HepG2 (cell line): ENCODE results near the gene BTBD1. TPM values are rescaled to one million over a fixed set of nuclear protein-coding genes. Genes with fewer than 3 reads are reported as not detected.

ENCODE experiments used
- CBX1 ChIP-seq: IDR thresholded peaks from one replicate; pipeline ENCODE4 v1.6.1; 2016; ENCODE audit warnings: antibody characterized with exemption, low read depth
- CBX2 ChIP-seq, 2 experiments: fragments of 200-600 bp in 1 of 2; sonication (generic); formaldehyde crosslinking in 1 of 2; IDR thresholded peaks; 2 replicates each; pipeline versions ENCODE4 v1.7.0 to v1.8.1; 2018 to 2022; ENCODE audit warnings: low read depth in 2 of 2, low read length in 1 of 2, mild to moderate bottlenecking in 1 of 2, missing genetic modification reagents in 1 of 2
- HDAC1 ChIP-seq: sonication (generic); formaldehyde crosslinking; IDR thresholded peaks from 2 replicates; pipeline ENCODE4 v1.5.1; 2020; ENCODE audit warnings: mild to moderate bottlenecking, missing genetic modification reagents
- KDM4B ChIP-seq: sonication (generic); formaldehyde crosslinking; IDR thresholded peaks from 2 replicates; pipeline ENCODE4 v1.4.0; 2020; ENCODE audit warnings: missing genetic modification reagents
- MAZ ChIP-seq, 2 experiments: sonication (generic) in 1 of 2; formaldehyde crosslinking in 1 of 2; IDR thresholded peaks; 2 replicates each; pipeline versions ENCODE4 v1.5.0 to v1.6.1; 2012 to 2020; ENCODE audit warnings: low read depth in 2 of 2, mild to moderate bottlenecking in 2 of 2, borderline replicate concordance in 1 of 2, improper control_type of control experiment in 1 of 2, low read length in 1 of 2, missing genetic modification reagents in 1 of 2, moderate library complexity in 1 of 2
- MED13 ChIP-seq: sonication (generic); formaldehyde crosslinking; IDR thresholded peaks from 2 replicates; pipeline ENCODE4 v1.5.0; 2020; ENCODE audit warnings: missing genetic modification reagents
- RELA ChIP-seq: sonication (generic); formaldehyde crosslinking; IDR thresholded peaks from 2 replicates; pipeline ENCODE4 v1.4.0; 2020; ENCODE audit warnings: missing genetic modification reagents
- RNF2 ChIP-seq: fragments of 450-650 bp; conservative IDR thresholded peaks from 2 replicates; pipeline ENCODE4 v1.6.1; 2016; ENCODE audit warnings: low read depth
- SMAD9 ChIP-seq: sonication (generic); formaldehyde crosslinking; IDR thresholded peaks from 2 replicates; pipeline ENCODE4 v1.5.1; 2020; ENCODE audit warnings: mild to moderate bottlenecking, missing genetic modification reagents
- ZFP37 ChIP-seq: sonication (generic); formaldehyde crosslinking; IDR thresholded peaks from 2 replicates; pipeline ENCODE4 v1.4.0; 2020; ENCODE audit warnings: missing genetic modification reagents, borderline replicate concordance
- ZNF33B ChIP-seq: sonication (generic); formaldehyde crosslinking; IDR thresholded peaks from 2 replicates; pipeline ENCODE4 v1.5.1; 2020; ENCODE audit warnings: mild to moderate bottlenecking, missing genetic modification reagents
- ZNF451 ChIP-seq: sonication (generic); formaldehyde crosslinking; IDR thresholded peaks from 2 replicates; pipeline ENCODE4 v1.5.0; 2020; ENCODE audit warnings: mild to moderate bottlenecking, missing genetic modification reagents
- ZNF737 ChIP-seq: sonication (generic); formaldehyde crosslinking; IDR thresholded peaks from 2 replicates; pipeline ENCODE4 v1.5.0; 2020; ENCODE audit warnings: missing genetic modification reagents, mild to moderate bottlenecking, borderline replicate concordance
- ZNF792 ChIP-seq: IDR thresholded peaks from 2 replicates; pipeline ENCODE4 v1.6.1; 2016
- polyA plus RNA-seq, 8 experiments: library from polyadenylated mRNA; depleted of rRNA in 3 of 8; stranded (reverse) in 7 of 8; unstranded in 1 of 8; fragments of >200 nt; fragmentation: Illumina TruSeq in 4 of 8; extraction: Trizol in 4 of 8; gene quantifications; 2 replicates each; pipeline versions ENCODE4 v1.2.1 to v1.2.3, GENCODE V29; 2011 to 2016; ENCODE audit warnings: low read depth in 4 of 8, missing spikeins in 1 of 8, mixed read lengths in 1 of 8; ENCODE audit not compliant: insufficient read depth in 1 of 8
- total RNA-seq, 5 experiments: library from RNA; depleted of rRNA; stranded (reverse); fragments of >200 nt; fragmentation: Illumina TruSeq; extraction: Trizol; gene quantifications; 2 replicates each; pipeline ENCODE4 v1.2.3, GENCODE V29; 2016; ENCODE audit warnings: low read depth in 1 of 5
- TF ChIP-seq, protein P1 (sequence below): IDR thresholded peaks from 2 replicates; pipeline ENCODE4 v1.6.1; 2016; ENCODE audit warnings: missing compliant biosample characterization, missing genetic modification reagents, borderline replicate concordance
- TF ChIP-seq, protein P2 (sequence below): sonication (generic); formaldehyde crosslinking; IDR thresholded peaks from 2 replicates; pipeline ENCODE4 v1.8.1; 2023; ENCODE audit warnings: mild to moderate bottlenecking, missing genetic modification reagents, borderline replicate concordance
- TF ChIP-seq, protein P3 (sequence below), 2 experiments: fragments of 450-650 bp in 1 of 2; sonication (generic) in 1 of 2; formaldehyde crosslinking in 1 of 2; IDR thresholded peaks; 2 replicates each; pipeline versions ENCODE4 v1.6.1 to v1.8.0; 2016 to 2022; ENCODE audit warnings: antibody characterized with exemption in 1 of 2, mild to moderate bottlenecking in 1 of 2, missing genetic modification reagents in 1 of 2

Gene BTBD1
- total and polyA plus RNA-seq, 2 of the 13 experiments (the other 11 are each of a cell fraction or from before 2014, with no cell fraction given), result 32.1 to 53.9 TPM

DNA sequence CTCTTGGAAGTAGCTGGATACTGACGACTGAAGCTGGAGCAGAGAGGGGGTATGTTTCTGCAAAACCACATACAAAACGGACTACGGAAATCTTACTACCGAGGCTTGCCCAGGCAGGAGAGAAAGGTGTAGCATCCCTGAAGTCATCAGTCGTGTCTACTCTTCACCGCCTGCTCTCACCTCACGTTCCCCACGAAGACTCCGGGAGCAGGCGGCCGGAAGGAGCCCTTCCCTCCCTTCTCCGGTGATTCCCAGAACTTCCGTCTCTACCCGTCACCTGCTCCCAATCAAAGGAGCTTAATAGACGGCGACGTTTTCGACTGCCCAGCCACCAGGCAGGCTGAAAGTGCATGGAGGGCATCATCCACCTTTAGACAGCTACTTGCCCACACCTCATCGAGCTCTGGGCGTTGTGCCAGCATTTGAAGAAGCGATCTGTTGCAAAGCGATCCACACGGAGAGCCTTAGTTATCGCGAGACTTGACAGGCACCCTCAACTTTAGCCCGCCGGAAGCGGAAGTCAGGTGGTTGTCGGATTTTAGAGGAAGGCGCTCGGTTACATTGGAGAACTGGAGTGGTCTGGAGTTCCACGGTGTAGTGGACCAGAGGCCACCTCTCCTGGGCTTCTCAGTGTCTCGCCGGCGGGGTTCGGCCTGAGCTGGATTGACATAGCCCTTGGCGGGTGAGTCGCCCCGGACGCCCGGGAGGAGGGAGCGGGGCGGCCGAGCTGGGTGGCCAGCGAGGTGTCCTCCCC, 81.2 kb downstream of the BTBD1 start, which contains the start of gene RAMAC (continued):
- TF ChIP-seq, protein P1, sequence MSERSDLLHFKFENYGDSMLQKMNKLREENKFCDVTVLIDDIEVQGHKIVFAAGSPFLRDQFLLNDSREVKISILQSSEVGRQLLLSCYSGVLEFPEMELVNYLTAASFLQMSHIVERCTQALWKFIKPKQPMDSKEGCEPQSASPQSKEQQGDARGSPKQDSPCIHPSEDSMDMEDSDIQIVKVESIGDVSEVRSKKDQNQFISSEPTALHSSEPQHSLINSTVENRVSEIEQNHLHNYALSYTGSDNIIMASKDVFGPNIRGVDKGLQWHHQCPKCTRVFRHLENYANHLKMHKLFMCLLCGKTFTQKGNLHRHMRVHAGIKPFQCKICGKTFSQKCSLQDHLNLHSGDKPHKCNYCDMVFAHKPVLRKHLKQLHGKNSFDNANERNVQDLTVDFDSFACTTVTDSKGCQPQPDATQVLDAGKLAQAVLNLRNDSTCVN, result peak; percentile 84
- TF ChIP-seq RNF2, result peak; percentile 97
- TF ChIP-seq, protein P2, sequence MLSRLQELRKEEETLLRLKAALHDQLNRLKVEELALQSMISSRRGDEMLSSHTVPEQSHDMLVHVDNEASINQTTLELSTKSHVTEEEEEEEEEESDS, result 0 out of 2 replicates have a peak, but pooled peaks have one; percentile 27
- TF ChIP-seq ZNF737 (CRISPR knock-in tag), result peak; percentile 76; the same call in 1 of the 2 replicates
- no peak for TF ChIP-seq MED13 (CRISPR knock-in tag)
- TF ChIP-seq CBX2 (IDR thresholded peaks at IDR 0.05; ENCODE audit: low read depth, low read length), result no peak
- TF ChIP-seq CBX2 (CRISPR knock-in tag; IDR thresholded peaks at IDR 0.05; ENCODE audit: low read depth), result 0 out of 2 replicates have a peak, but pooled peaks have one; percentile 73
- TF ChIP-seq CBX1, result no peak
- peak; percentile 52; the same call in 1 of the 2 replicates for TF ChIP-seq KDM4B (CRISPR knock-in tag)
- TF ChIP-seq MAZ (IDR thresholded peaks at IDR 0.05; ENCODE audit: borderline replicate concordance, low read depth, low read length), result no peak
- peak; percentile 41; the same call in 1 of the 2 replicates for TF ChIP-seq MAZ (CRISPR knock-in tag; IDR thresholded peaks at IDR 0.05; ENCODE audit: low read depth)
- TF ChIP-seq ZNF33B, result peak; percentile 89; the same call in 1 of the 2 replicates
- TF ChIP-seq, protein P3, sequence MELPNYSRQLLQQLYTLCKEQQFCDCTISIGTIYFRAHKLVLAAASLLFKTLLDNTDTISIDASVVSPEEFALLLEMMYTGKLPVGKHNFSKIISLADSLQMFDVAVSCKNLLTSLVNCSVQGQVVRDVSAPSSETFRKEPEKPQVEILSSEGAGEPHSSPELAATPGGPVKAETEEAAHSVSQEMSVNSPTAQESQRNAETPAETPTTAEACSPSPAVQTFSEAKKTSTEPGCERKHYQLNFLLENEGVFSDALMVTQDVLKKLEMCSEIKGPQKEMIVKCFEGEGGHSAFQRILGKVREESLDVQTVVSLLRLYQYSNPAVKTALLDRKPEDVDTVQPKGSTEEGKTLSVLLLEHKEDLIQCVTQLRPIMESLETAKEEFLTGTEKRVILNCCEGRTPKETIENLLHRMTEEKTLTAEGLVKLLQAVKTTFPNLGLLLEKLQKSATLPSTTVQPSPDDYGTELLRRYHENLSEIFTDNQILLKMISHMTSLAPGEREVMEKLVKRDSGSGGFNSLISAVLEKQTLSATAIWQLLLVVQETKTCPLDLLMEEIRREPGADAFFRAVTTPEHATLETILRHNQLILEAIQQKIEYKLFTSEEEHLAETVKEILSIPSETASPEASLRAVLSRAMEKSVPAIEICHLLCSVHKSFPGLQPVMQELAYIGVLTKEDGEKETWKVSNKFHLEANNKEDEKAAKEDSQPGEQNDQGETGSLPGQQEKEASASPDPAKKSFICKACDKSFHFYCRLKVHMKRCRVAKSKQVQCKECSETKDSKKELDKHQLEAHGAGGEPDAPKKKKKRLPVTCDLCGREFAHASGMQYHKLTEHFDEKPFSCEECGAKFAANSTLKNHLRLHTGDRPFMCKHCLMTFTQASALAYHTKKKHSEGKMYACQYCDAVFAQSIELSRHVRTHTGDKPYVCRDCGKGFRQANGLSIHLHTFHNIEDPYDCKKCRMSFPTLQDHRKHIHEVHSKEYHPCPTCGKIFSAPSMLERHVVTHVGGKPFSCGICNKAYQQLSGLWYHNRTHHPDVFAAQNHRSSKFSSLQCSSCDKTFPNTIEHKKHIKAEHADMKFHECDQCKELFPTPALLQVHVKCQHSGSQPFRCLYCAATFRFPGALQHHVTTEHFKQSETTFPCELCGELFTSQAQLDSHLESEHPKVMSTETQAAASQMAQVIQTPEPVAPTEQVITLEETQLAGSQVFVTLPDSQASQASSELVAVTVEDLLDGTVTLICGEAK (IDR thresholded peaks at IDR 0.05), result peak; percentile 66
- TF ChIP-seq, protein P3 (CRISPR knock-in tag; IDR thresholded peaks at IDR 0.05), result peak; percentile 90
- peak; percentile 63; the same call in 1 of the 2 replicates for TF ChIP-seq ZNF451 (CRISPR knock-in tag)
- peak; percentile 89 for TF ChIP-seq ZFP37 (CRISPR knock-in tag)
- peak; percentile 63; the same call in 1 of the 2 replicates for TF ChIP-seq SMAD9 (CRISPR knock-in tag)
- peak; percentile 24; the same call in 1 of the 2 replicates for TF ChIP-seq RELA (CRISPR knock-in tag)
- peak; percentile 81 for TF ChIP-seq ZNF792 (CRISPR knock-in tag)
- peak; percentile 82 for TF ChIP-seq HDAC1 (CRISPR knock-in tag)
